ENCODE measurements around the gene DOK7.

DNA sequence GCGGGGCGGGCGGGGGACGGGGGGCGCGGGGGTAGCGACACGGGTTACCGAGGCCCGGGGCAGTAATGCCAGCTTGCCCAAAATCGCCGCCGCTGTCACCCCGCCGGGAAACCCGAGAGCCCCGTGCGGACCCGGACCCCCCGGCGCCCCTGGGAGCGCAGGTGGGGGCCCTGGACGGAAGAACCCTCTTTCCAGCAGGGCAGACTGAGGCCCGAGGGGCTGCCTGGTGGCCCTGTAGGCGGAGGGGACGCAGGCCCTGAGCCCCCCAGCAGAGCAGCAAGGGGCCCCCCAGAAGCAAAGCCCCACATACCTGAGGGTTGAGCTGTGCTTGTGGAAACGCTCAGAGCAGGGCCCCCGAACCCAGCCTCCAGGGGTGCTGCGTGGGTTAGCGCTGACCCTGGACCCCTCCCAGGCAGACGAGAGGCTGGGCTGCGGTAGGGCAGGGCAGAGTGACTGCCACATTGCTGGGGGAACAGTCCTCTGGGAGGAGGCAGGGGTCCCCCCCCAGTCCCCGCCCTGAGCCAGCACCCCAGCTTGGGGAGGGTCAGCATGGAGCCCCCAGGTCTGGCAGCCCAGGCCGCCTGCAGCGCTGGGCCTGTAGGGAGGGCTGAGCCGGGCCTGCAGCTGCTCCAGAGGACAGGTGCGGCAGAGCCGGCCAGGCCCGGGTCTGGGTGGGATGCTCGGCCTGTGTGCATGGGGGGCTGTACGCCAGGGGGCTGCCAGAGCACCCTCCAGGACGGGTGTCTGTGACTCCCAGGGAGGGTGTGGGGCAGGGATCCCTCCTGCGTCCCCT lies 646 bp downstream of the DOK7 start:
- TF ChIP-seq, protein P1, sequence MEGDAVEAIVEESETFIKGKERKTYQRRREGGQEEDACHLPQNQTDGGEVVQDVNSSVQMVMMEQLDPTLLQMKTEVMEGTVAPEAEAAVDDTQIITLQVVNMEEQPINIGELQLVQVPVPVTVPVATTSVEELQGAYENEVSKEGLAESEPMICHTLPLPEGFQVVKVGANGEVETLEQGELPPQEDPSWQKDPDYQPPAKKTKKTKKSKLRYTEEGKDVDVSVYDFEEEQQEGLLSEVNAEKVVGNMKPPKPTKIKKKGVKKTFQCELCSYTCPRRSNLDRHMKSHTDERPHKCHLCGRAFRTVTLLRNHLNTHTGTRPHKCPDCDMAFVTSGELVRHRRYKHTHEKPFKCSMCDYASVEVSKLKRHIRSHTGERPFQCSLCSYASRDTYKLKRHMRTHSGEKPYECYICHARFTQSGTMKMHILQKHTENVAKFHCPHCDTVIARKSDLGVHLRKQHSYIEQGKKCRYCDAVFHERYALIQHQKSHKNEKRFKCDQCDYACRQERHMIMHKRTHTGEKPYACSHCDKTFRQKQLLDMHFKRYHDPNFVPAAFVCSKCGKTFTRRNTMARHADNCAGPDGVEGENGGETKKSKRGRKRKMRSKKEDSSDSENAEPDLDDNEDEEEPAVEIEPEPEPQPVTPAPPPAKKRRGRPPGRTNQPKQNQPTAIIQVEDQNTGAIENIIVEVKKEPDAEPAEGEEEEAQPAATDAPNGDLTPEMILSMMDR (IDR thresholded peaks at IDR 0.05), result no peak
- TF ChIP-seq POLR2A (IDR thresholded peaks at IDR 0.05), result no peak

All from sigmoid colon (tissue), 3 donors.